ENCODE results near the gene BLVRA. TPM values are rescaled to one million over a fixed set of nuclear protein-coding genes. Genes with fewer than 3 reads are reported as not detected.

Gene BLVRA
- total RNA-seq, 1 donor from 2014 or later, result 48.1 TPM

DNA sequence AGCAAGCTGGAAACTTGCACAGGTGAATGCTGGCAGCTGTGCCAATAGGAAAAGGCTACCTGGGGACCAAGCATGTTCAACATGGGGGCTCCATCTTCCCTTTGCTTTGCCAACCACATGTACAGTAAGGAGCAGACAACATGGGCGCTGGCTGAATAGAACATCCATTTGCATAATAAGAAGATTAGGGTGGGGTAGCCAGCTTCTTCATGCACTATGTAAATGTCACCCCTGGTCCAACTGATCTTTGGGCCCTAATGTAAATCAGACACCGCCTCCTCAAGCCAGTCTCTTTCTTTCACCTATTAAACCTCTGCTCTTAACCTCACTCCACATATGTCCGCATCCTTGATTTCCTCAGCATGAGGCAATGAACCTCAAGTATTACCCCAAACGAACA, 84.8 kb downstream of the BLVRA start:
- H3K27me3 Mint-ChIP-seq (ENCODE audit: insufficient read depth), result peaks cover 5% of the 10 kb centered on the region
- intact Hi-C loops (cut with micrococcal nuclease), result no loop called here
- no peak overlapping the region for H3K4me3 Mint-ChIP-seq

DNA sequence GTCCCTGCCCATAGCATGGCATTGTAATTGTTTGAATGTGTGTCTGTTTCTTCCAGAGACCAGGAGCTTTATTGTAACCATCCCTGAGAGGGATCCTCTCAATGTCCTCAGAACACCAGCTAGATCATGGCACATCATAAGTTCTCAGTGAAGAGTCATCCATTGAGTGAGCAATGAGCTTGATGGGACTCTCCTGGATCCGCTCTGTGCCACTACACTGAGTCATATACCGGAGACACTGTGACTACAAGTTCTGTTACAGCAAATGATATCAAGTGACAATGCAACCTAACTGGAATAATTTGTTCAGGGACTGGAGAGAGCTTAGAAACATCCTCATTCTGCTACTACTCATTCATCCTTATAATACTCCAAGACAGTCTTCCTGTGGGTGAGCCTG, 85.8 kb downstream of the BLVRA start:
- peaks cover 3% of the 10 kb centered on the region for H3K27me3 Mint-ChIP-seq (ENCODE audit: insufficient read depth)

More for the DNA sequence above, 84.8 kb downstream of the BLVRA start:
- Mint-ChIP-seq H3K9me3 (no peaks in the 10 kb centered on the region), H3K4me1 (ENCODE audit: low read depth) (no peaks in the 10 kb centered on the region), H3K27ac (no peak overlapping the region), H3K36me3 (ENCODE audit: low read depth) (no peaks in the 10 kb centered on the region)
- no peak for DNase-seq (ENCODE audit: low spot score)

DNA sequence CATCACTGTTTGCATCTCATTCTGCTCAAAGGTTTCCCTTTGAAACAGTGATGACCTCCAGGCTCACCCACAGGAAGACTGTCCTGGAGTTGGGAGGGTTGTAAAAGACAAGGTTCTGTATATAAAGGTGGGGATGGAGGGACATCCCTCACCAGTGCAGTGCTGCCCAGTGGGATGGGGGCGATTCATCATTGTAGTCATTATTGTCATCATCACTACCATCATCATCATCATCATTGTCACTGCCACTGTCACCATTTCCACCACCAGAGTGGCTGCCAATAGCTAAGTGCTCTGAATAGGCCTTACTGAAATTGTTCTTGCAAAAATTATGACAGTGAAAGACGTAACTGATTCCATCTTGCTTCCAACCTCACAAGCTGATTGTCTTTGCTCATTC, 86.2 kb downstream of the BLVRA start:
- Mint-ChIP-seq H3K27ac (no peak overlapping the region), H3K4me3 (no peak overlapping the region), H3K4me1 (ENCODE audit: low read depth) (no peaks in the 10 kb centered on the region), H3K9me3 (no peaks in the 10 kb centered on the region), H3K36me3 (ENCODE audit: low read depth) (no peaks in the 10 kb centered on the region), H3K27me3 (ENCODE audit: insufficient read depth) (peaks cover 3% of the 10 kb centered on the region)
- no peak for DNase-seq (ENCODE audit: low spot score)
- intact Hi-C loops (cut with micrococcal nuclease), result no loop called here

More for the DNA sequence above, 85.8 kb downstream of the BLVRA start:
- Mint-ChIP-seq H3K4me1 (ENCODE audit: low read depth) (no peaks in the 10 kb centered on the region), H3K36me3 (ENCODE audit: low read depth) (no peaks in the 10 kb centered on the region), H3K4me3 (no peak overlapping the region), H3K9me3 (no peaks in the 10 kb centered on the region), H3K27ac (no peak overlapping the region)
- no peak for DNase-seq (ENCODE audit: low spot score)
- intact Hi-C loops (cut with micrococcal nuclease), result no loop called here

GRCh38 chr7:43847496-43847895, 89.0 kb downstream of the BLVRA start:
- DNase-seq (ENCODE audit: low spot score), result no peak
- H3K36me3 Mint-ChIP-seq (ENCODE audit: low read depth), result no peaks in the 10 kb centered on the region

DNA sequence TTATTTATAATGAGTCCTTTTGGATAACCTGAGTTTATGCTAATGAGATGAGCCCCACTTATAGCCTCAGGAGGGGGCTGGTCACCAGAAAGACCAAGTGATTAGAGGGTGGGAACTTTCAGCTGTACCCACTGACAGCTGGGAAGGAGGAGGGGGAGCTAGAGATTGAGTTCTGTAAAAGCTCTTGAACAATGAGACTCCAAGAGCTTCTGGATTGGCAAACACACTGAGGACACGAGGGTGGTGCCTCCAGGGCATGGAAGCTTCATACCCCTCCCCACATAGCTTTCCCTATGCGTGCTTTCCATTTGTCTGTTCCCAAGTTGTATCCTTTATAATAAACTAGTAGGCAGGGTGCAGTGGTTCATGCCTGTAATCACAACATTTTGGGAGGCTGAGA, 90.6 kb downstream of the BLVRA start:
- Mint-ChIP-seq H3K36me3 (ENCODE audit: low read depth) (no peaks in the 10 kb centered on the region), H3K4me1 (ENCODE audit: low read depth) (no peaks in the 10 kb centered on the region), H3K27me3 (ENCODE audit: insufficient read depth) (no peaks in the 10 kb centered on the region), H3K9me3 (no peaks in the 10 kb centered on the region), H3K27ac (no peak overlapping the region), H3K4me3 (no peak overlapping the region)
- intact Hi-C loops (cut with micrococcal nuclease), result no loop called here
- DNase-seq (ENCODE audit: low spot score), result no peak

More at GRCh38 chr7:43847496-43847895, 89.0 kb downstream of the BLVRA start:
- intact Hi-C loops (cut with micrococcal nuclease), result no loop called here
- H3K9me3 Mint-ChIP-seq, result no peaks in the 10 kb centered on the region
- H3K27me3 Mint-ChIP-seq (ENCODE audit: insufficient read depth), result peaks cover 3% of the 10 kb centered on the region
- H3K4me1 Mint-ChIP-seq (ENCODE audit: low read depth), result no peaks in the 10 kb centered on the region
- H3K27ac Mint-ChIP-seq, result no peak overlapping the region
- no peak overlapping the region for H3K4me3 Mint-ChIP-seq

DNA sequence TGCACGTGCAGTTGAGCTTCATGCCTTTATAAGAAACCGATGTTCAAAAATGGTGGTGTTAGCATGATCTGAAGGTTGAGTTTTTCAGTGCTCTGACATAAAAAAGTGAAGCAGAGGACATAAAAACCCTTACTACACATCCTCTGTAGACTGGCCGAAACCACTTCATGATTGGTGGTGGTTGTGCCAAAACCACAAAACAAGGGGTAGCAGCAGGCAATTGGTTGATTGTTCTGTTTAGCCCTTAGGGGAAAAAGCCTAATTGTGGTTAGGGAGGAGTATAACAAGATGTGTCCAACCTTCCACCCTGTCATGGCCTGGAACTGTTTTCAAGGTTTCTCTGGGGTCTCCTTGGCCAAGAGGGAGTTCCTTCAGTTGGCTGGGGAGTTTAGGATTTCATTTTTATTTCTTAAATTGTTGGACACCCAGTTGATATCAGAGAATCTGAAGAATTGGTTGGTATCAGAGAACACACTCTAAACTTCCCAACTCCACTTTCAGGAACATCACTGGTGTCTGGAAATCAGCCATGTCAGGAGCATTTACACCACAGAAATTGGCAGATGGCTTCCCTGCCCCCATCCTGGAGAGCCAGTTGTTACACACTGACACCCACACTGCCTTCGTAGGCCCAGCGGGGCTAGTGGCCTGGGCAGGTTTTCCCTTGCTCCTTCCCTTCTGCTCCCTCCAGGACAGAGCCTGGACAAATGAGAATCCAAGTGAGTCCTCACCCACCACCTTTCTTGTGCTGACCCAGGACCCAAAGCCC, 92.1 kb downstream of the BLVRA start:
- H3K9me3 Mint-ChIP-seq, result no peaks in the 10 kb centered on the region
- H3K27ac Mint-ChIP-seq, result no peak overlapping the region
- H3K27me3 Mint-ChIP-seq (ENCODE audit: insufficient read depth), result no peaks in the 10 kb centered on the region
- no peaks in the 10 kb centered on the region for H3K4me1 Mint-ChIP-seq (ENCODE audit: low read depth)
- H3K4me3 Mint-ChIP-seq, result no peak overlapping the region
- no peak for DNase-seq (ENCODE audit: low spot score)
- no peaks in the 10 kb centered on the region for H3K36me3 Mint-ChIP-seq (ENCODE audit: low read depth)
- intact Hi-C loops (cut with micrococcal nuclease), result no loop called here

DNA sequence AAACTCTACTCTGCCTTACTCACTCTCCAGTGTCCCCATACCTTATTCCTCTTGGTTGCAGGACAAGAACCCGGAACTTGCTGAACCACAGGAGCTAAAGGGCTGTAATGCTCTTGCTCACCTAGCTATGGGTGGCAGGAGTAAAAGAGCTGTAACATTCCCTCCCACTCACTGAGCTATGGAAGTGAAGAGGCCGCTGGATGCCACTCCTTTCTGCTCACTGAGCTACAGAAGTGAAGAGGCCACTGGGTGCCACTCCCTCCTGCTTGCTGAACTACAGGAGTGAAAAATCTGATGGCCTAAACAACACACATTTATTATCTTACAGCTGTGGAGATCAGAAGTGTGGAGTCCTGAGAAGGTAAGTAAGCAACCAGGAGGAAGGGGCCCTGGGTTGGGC, 93.3 kb downstream of the BLVRA start:
- Mint-ChIP-seq H3K36me3 (ENCODE audit: low read depth) (no peaks in the 10 kb centered on the region), H3K4me3 (no peak overlapping the region), H3K27me3 (ENCODE audit: insufficient read depth) (no peaks in the 10 kb centered on the region), H3K9me3 (no peaks in the 10 kb centered on the region), H3K27ac (no peak overlapping the region), H3K4me1 (ENCODE audit: low read depth) (no peaks in the 10 kb centered on the region)
- no peak for DNase-seq (ENCODE audit: low spot score)
- intact Hi-C loops (cut with micrococcal nuclease), result no loop called here

DNA sequence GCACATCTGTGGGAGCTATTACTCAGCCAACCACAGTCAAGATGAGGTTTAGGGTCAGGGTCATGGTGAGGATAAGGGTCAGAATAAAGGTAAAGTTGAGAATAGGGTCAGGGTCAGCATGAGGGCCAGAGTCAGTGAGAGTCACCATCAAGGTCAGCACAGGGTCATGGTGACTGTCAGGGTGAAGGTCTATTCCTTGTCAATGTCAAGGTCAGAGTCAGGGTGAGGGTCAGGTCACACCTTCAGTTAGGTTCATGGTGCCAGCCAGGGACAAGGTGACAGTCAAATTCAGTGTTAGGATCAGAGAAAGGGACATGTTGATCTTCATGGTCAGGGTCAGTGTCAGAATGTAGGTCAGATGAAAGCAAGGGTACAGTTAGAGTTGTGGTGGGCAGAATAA, 96.7 kb downstream of the BLVRA start:
- no peaks in the 10 kb centered on the region for H3K4me1 Mint-ChIP-seq (ENCODE audit: low read depth)
- DNase-seq (ENCODE audit: low spot score), result no peak
- H3K9me3 Mint-ChIP-seq, result no peaks in the 10 kb centered on the region
- H3K4me3 Mint-ChIP-seq, result no peak overlapping the region
- no peaks in the 10 kb centered on the region for H3K36me3 Mint-ChIP-seq (ENCODE audit: low read depth)
- no peak overlapping the region for H3K27ac Mint-ChIP-seq
- peaks cover 2% of the 10 kb centered on the region for H3K27me3 Mint-ChIP-seq (ENCODE audit: insufficient read depth)
- intact Hi-C loops (cut with micrococcal nuclease), result no loop called here

- Mint-ChIP-seq H3K4me3 (no peak overlapping the region), H3K4me1 (ENCODE audit: low read depth) (no peaks in the 10 kb centered on the region), H3K27me3 (ENCODE audit: insufficient read depth) (peaks cover 6% of the 10 kb centered on the region), H3K27ac (no peak overlapping the region), H3K9me3 (no peaks in the 10 kb centered on the region), H3K36me3 (ENCODE audit: low read depth) (no peaks in the 10 kb centered on the region)
- intact Hi-C loops (cut with micrococcal nuclease), result no loop called here
- DNase-seq (ENCODE audit: low spot score), result no peak
Measured at GRCh38 chr7:43856316-43856715, 97.8 kb downstream of the BLVRA start.

Other genes starting within 250 kb of the BLVRA start
- 44.8 and 47.8 TPM in 2 replicates for gene STK17A, start 175.6 kb upstream of the BLVRA start, total RNA-seq
- gene COA1, start 29.2 kb upstream of the BLVRA start, total RNA-seq, result 81.7 and 88.6 TPM in 2 replicates
- gene MRPS24, start 110.8 kb downstream of the BLVRA start, total RNA-seq, result 118 and 125 TPM in 2 replicates
- 32.2 and 34.4 TPM in 2 replicates for gene URGCP, start 147.9 kb downstream of the BLVRA start, total RNA-seq
- gene UBE2D4, start 167.8 kb downstream of the BLVRA start, total RNA-seq, result 15.3 and 17.7 TPM in 2 replicates
- not detected in 2 replicates for gene SPDYE1, start 239.2 kb downstream of the BLVRA start, total RNA-seq